GM19467 (cell line): ENCODE results near the gene NOP9.
"Not testable (repeated sequence)": the region's sequence is repeated elsewhere in the genome, so short reads cannot be mapped to it uniquely, and the experiment has no call there.

Experiments used
- ATAC-seq: cut with Tn5 transposase; IDR thresholded peaks from one replicate; pipeline ENCODE4 v1.9.1; 2021; ENCODE audit warnings: mild to moderate bottlenecking, moderate library complexity; ENCODE audit not compliant: unreplicated experiment

NOP9 gene

DNA sequence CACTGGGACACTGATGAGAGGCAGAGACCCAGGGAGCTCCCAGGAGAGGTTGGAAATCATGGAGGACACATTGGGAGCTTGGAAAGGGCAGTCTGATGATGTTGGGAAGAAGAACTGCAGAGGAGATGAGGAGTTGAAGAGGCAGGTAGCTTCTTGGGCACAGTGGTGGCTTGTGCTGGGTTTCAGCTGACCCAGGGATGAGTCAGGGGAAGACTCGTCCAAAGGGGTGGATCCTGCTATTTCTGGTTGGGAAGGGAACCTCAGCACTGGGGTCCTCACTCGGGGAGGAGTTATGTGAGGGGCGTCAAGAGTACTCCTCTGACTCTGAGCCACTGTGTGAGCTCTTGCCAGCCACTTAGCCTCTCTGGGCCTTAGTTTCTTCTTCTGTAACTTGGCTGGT is 23.7 kb downstream of the NOP9 start:
- no peak for ATAC-seq

DNA sequence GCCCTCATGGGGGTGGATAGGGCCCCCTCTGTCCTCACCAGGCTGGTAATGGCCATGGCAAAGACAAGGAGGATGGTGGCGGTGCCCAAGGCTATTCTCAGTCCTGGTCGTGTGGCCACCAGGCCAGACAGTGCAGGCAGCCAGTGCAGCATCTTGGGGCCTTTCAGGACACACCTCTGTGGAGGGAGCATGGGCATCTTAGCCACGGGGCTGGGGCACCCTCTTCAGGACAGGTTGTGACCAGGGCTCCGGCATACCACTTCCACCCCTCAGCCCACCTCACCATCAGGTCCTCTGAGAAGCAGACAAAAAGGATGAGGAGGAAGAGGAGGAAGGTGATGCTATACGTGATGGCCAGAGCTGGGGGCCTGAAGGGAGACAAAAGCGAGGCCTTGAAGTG is 24.4 kb downstream of the NOP9 start:
- ATAC-seq, result no peak

DNA sequence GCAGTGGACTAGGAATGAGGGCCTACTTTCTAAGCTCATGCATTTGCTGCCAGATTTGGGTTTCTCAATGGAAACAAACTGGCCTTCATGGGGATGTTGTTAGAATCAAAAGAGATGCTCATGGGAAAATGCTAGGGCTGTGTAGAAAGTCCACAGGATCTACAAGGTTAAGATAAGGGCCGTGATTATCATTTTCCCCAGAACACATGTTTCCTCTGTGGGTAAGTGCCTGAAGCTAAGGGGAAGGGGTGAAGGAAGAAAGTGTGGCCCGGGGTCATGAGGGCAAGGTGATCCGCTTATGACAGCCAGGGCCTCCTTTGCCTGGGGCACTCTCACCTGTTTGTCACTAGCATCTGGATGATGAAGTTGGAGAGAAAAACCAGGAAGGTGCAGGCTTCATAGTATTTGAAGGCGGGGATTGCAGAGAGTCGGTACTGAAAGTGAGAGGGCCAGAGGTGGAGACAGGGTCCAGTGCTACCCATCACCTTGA is 25.4 kb downstream of the NOP9 start:
- ATAC-seq, result no peak

DNA sequence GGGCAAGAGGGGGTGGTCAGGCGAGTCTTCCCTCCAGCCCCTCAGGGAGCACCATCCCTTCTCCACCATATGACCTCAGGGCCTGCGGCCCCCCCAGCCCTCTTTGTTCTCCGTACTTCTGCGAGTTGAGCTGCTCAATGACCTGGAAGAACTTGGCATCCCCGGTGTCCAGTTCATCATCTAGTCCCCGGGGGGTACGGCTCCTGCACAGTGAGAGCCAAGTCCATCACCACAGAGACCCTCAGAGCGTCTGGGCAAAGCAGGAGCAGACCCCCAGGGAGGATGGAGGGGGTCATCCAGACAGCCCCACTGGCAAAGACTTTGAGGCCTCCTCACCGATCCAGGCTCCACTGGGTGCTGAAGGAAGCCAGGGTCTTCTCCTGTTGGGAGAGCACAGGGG is 26.3 kb downstream of the NOP9 start:
- no peak for ATAC-seq

DNA sequence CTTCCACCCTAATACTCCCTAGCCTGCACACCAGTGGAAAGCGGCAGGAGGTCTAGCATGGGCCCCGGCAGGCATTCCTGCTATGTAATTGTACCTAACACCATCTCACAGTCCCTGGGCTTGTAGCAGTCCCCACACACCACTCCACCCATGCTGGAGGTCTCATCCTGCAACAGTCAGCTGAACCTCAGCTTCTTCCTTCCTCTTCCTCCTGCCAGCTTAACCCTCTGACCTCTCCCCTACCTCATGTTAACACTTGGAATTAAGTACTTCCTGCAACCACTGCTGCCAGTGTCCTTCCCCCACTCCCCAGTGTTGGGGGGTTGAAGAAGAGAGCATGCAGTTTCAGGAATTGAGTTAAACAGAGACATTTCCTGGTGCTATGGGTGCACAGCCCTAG is 27.7 kb downstream of the NOP9 start:
- no peak for ATAC-seq

DNA sequence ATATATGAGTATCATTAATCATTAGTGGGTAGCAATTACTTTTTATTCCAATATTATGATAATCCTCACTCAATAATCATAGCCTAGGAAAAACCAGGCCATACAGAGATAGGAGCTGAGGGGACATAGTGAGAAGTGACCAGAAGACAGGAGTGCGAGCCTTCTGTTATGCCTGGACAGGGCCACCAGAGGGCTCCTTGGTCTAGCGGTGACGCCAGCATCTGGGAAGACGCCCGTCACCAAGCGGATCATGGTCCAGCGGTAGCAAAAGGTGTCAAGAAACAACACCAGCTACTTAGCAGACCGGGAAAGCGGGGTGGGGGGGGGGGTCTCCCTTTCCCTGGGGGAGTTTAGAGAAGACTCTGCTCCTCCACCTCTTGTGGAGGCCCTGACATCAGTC is 28.3 kb downstream of the NOP9 start:
- not testable (repeated sequence) for ATAC-seq

DNA sequence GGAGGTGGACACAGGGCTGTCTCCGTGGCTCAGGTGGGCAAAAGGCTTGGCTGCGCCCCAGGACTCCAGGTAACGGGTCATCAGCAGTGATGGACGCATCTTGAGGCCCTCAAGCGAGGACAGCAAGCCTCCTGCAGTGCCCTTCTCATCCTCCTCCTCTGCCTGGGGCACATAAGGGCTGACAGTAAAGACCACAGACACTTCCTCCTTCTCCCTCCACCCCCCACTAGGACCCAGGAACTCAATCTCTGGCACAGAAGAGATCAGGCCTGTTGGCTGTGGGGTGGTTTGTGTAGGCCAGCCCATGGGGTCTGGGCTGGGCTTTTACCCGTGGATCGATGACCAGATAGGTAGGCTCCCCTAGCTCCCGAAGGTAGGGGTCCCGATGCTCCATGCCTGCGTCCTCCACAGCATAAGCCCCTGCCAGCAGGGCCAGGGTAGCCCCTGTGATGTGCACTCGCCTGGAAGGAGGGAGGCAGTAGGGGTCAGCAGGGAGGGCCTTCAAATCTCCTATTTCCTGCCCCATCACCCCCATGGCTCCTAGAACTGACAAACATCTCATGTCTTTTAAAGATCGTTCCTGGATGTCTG is 29.5 kb downstream of the NOP9 start:
- no peak for ATAC-seq

DNA sequence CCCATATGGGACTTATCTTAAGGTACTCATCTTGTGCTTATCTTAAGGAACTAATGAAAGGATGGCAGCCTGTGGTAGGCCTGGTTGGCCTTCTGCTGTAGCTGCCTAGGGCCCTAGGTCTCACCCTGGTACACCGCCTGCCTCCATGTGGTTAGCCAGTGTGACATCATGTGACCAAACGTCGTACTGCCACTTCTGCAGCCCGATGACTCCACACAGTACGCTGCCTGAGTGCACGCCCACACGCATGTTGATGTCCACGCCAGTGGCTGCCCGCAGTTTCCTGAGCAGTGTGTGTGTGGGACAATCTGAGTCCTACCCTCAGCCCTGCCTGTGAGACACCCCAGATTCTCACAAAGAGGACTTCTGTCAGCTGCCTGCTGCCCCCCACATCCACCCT is 30.1 kb downstream of the NOP9 start:
- ATAC-seq, result no peak

DNA sequence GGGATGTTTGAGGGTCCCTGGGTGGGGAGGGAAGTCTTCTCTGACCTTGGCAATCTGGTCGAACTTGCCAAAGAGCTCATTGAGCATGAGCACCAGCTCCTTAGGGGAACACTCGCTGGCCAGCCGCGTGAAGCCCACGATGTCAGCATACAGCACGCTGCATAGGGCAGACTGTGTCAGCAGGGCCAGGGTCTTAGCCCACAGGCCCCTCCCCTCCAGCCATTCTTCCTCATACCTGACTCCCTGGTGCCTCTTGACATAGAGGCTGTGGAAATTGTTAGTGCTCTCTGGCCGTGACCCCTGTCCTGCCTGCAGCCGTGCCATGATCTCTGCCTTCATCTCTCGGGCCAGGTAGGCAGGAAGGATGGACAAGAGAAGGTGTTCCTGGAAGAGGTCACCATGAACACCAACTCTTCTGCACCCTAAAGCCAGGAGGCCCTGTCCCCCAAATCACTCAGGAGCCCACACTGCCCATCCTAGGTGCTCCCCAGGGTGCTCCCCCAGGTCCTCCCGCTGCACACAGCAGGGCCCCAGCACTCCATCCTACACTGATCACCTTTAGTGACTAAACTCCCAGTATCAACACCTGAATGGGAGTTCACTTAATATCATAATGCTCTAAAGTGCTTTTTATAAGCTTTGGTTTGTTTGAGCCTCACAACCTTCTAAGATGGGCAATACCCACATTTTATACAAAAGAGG is 31.5 kb downstream of the NOP9 start:
- no peak for ATAC-seq

DNA sequence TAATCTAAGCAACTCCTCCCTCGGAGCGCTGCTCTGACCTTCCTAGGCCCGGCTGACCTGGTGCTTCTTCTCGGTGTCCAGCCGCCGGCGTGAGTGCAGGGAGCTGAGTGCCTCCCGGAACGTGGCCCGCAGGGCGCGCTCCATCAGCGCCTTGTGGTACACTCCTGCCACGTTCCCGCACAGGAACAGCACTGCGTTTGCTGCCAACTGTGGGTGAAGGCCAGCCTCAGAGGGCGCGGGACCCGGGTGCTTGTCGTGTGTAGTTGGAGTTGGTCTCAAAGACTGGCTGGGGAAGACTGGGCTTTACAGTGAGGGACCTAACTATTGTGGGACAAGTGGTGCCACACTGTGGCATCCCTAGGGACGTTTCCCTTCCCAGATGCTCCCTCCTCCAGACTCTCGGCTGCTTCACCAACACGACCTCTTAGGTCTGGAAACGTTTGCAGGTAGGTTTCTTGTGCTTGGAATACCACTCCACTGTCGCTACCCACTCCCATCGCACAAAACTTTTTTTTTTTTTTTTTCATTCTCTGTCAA is 32.1 kb downstream of the NOP9 start:
- ATAC-seq, result no peak

DNA sequence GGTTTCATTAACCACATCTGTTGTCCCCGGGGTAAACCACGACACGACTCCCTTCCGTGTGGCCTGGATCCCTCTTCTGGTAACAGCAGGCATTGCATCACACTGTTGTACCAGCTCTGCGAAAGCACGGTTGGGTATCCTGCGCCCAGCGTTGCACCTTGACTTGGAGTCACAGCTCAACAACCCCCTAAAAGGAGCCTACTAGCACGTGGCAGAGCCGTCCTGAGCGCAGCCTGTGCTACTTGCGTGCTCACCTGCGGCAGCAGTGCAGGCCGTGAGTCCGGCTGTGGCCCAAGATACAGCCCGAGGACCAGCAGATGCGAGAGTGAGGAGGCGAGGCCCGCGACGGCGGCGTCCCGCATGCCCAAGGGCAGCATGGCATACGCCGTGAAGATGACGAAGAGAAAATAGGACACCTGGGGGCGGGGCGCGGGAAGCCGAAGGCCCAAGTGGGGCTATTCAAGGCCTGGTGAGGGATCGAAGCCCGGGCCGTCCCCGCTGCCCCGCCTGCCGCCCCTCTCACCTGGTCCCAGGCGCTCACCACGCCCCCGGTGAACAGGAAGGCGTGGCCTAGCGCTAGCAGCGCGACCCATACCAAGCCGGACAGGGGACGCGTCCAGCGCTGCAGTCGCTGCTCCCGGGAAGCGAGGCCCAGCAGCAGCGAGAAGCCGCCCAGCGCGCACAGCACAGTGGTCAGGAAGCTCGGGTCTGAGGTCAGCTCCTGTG is 32.8 kb downstream of the NOP9 start:
- ATAC-seq, result peak; percentile 75

DNA sequence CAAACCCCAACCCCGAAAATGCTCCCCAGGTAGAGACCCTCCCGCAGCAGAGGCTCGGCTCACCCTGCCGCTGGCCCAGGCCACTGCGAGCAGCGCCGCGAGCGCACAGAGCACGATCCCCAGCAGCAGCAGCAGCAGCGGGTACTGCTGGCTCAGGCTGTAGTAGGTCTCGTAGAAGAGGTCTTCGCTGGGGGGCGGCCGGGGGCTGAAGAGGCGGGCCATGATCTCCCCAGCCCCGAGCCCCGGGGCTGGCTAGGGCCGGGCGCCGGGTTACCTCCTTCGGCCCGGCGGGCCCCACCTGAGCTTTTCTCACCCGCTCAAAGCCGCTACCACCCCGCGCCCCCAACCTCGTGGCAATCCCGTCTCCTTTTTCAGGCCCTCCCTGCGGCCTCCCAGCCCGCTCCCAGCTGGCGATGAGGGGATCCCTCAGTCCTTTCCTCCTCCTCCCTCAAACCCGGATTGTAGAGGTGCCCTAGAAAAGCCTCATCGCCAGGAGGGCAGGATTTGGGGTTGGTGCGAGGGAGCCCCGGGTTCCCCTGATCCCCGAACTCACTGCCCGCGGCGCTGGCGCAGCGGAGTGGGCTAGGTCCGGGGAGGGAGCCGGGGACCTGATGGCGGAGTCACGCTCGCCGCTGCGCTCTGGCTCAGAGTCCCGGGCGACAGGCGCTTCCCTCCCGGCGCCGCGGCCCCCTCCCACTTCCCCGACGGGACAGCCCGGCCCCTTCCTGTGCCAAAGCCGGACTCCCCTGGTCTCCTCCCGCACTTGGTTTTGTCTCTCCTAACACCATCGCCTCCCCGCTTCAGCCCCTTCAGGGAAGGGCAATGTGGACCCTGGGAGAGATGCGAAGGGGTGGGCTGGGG is 35.0 kb downstream of the NOP9 start, which contains the start of gene ADCY4:
ADCY4 (minus strand) TSS at position 641 of the 861 bp plus-strand sequence; CDS start at position 222, 419 bp downstream.
- no peak for ATAC-seq

DNA sequence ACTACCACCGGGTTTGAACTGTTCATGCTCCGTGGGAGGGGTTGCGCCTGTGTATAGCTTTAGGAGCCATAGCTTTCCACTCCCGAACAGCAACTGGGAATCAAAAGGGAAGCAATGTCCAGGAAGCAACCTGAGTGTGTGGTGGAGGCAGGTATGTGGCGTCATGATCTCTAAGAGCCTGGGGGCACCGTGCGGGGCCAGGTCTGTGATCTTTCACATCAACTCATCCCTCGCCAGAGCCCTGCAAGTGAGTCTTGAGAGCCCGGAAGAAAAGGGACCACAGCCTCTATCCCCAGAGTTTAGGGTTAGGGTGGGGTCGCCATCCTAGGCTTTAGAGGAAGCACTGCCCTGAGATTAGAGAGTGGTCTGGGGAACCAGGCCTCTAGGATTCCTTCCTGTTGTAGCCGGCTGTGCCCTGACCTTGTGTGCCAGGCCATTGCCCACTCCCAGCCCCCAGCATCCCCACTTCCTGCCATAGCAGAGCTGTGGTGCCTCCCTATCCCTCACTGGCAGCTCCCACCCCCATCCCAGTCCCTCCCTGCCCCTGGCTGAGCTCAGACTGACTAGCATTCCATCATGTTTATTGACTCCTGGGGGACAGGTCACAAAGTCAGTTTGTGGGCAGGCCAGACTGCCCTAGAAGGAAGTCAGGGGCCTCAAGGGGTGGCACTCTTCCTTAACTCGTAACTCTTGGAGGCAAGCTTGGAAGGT is 36.0 kb downstream of the NOP9 start:
- no peak for ATAC-seq

DNA sequence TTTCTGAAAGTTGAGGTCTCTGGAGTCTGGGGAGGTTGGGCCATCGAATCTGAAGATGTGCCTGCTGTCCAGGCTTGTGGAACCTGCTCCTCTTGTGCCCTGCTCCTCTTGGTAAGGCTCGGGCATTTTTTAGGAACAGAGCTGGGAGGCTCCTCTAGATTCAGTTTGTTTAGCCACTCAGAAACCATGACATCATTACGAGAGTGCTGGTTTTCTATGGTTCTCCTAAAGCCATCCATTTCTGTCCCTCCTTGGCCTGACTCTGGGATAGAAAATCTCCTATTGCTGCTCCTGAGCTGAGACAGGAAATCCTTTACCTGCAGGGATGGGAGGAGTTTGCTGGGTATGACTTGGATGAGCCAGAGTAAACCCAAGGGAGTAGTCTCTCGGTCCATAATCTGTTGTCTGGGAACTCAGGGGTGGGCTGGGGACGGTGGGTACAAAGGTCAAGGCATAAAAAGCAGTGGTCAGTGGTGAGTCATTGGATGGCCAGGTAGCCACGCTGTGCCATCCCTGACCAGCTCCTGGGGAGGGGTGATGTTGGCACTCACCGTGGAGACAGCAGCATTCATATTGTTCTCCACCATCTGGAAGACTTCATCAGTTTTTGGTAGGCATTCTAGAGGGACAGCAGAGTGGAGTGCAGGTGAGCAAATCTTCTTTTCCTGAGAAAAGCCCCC is 37.6 kb downstream of the NOP9 start:
- ATAC-seq, result no peak

DNA sequence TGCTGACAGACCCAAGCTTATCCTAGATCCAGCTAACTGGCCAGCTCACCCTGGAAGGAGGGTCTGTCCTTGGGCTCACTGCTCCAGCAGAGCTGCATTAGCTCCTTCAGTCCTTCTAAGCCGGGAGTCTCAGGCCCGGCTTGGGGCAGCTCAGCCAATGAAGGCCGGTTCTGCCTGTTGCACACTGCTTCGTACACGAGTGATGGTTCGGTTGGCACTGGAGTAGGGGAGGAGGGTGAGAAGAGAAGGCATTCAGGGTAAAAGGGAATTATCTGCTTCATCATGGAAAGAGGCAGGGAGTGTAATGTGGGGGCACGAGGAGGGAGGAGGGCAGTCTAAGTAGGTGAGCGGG is 38.1 kb downstream of the NOP9 start:
- ATAC-seq, result no peak

DNA sequence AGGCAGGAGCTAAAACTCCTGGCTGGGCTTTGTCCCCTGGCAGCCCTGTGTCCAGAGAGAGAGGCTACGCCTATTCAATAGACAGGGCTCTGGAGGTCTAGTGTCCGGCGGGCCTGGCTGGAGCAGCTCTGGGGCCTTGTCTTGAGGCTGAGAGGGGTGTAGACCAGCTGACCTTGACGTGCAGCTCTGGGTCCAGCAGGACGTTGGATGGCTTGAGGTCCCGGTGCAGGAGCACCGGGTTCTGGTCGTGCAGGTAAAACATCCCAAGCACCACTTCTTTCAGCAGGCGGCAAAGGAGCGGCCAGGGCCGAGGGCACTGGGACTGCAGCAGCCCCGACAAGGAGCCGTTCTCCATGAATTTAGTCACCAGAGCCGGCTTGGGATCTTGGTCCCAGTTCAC is 39.2 kb downstream of the NOP9 start:
- no peak for ATAC-seq

DNA sequence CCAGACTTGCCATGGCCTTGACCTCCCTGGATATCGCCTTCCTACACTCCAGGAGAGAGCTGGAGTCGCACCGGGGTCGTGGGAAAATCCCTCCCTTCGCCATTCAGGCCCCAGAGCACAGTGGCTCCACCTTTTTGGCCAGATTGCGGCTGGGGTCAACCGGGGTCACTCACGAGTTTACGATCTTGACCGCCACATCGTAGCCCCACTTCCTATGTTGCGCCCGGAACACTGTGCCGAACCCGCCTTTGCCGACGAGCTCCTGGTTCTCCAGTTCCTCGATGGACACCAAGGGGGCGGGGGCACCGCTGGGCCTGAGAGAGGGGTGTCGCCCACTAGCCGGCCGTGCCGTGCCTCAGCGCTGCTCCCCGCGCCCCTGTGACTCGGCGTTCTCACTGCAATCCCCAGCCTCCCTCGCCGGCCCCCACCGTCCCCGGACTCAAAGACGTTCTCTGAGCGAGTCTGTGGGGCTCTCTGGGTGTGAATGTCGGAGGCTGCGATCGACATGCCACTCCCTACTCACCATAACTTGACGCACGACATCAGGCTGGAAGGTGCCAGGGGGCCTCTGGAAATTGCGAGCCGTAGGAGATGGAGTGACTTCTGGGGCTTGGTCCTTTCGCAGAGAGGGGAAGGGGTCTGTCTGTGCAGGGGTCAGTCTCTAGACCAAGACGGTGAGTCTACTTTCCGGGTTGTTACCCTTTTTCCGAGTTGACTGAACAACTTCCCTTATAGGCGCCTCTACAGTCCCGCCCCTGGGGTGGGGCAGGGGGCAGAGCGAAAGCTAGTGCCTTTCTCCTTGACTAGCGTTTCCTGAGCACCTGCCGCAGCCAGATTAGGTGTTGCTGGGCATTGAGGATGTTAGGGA is 39.9 kb downstream of the NOP9 start, which contains the start of gene RIPK3:
RIPK3 (minus strand) TSS at position 708 of the 868 bp plus-strand sequence; CDS start at position 543, 165 bp downstream.
- ATAC-seq, result peak; percentile 84

DNA sequence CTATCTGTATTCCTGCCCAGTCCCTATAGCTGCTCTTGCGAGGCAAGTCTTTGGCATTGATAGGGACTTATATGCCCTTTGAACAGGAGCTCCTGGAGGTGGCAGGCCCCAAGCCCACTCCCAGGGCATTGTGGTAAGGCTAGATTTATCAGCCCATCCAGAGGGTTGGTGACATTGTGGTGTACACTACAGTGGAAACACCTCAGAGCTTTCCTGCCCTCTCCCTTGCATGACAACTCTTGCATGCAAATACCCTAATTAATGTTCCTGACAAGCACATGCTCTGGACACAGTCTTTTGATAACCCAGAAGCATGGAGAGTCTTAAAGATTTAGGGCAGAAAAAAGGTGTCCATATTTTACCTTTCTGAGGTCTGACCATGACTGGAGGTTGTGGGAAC is 41.0 kb downstream of the NOP9 start:
- ATAC-seq, result no peak

DNA sequence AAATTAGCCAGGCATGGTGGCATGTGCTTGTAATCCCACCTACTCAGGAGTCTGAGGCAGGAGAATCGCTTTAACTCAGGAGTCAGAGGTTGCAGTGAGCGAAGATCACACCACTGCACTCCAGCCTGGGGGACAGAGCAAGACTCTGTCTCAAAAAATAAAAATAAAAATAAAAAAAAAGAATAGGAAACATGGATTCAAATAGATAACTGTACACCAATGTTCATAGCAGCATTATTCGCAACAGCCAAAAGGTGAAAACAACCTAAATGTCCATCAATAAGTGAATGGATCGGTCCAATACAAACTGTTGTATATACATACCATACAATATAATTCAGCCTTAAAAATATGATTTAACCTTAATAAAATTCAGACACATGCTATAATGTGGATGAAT is 43.2 kb downstream of the NOP9 start:
- ATAC-seq, result no peak
